HL-60 (cell line): Measurements from ENCODE around the gene LEP.

Source experiments
- POLR2AphosphoS5 ChIP-seq: IDR thresholded peaks from 2 replicates; pipeline ENCODE4 v1.6.1; 2012; ENCODE audit warnings: low read depth
- TF ChIP-seq, protein P1 (sequence below): IDR thresholded peaks from one replicate; pipeline ENCODE4 v1.5.1; 2011; ENCODE audit warnings: low read length, control low read depth, inconsistent platforms; ENCODE audit not compliant: insufficient read depth

- TF ChIP-seq, protein P1, sequence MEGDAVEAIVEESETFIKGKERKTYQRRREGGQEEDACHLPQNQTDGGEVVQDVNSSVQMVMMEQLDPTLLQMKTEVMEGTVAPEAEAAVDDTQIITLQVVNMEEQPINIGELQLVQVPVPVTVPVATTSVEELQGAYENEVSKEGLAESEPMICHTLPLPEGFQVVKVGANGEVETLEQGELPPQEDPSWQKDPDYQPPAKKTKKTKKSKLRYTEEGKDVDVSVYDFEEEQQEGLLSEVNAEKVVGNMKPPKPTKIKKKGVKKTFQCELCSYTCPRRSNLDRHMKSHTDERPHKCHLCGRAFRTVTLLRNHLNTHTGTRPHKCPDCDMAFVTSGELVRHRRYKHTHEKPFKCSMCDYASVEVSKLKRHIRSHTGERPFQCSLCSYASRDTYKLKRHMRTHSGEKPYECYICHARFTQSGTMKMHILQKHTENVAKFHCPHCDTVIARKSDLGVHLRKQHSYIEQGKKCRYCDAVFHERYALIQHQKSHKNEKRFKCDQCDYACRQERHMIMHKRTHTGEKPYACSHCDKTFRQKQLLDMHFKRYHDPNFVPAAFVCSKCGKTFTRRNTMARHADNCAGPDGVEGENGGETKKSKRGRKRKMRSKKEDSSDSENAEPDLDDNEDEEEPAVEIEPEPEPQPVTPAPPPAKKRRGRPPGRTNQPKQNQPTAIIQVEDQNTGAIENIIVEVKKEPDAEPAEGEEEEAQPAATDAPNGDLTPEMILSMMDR = no peak
- TF ChIP-seq POLR2AphosphoS5 = no peak
Observed at GRCh38 chr7:128214463-128214862, 26.6 kb upstream of the LEP start.
